Uterus (tissue), 4 donors: ENCODE results near the gene INO80C. TPM values are rescaled to one million over a fixed set of nuclear protein-coding genes. Genes with fewer than 3 reads are reported as not detected.

Source experiments
- DNase-seq, 2 donors: peaks; one replicate each; pipeline ENCODE4 v3.0.0-alpha.2; 2019 to 2020
- H3K27ac ChIP-seq, 2 donors: fragments of 200-600 bp; sonication (generic); 1 replicate in 1 of 2; 2 replicates in 1 of 2; pipeline ENCODE4 v1.5.1; 2016 to 2018
- H3K27me3 ChIP-seq, 2 donors: fragments of 200-600 bp; sonication (generic); one replicate each; pipeline ENCODE4 v1.5.1; 2018 to 2019; ENCODE audit warnings: control low read depth in 1 of 2
- H3K36me3 ChIP-seq, 2 donors: fragments of 200-600 bp; sonication (generic); one replicate each; pipeline ENCODE4 v1.5.1; 2019; ENCODE audit warnings: control low read depth in 1 of 2
- H3K4me1 ChIP-seq, 2 donors: fragments of 200-600 bp; sonication (generic); one replicate each; pipeline ENCODE4 v1.5.1; 2018 to 2019; ENCODE audit warnings: control low read depth in 1 of 2
- H3K4me3 ChIP-seq, 2 donors: fragments of 200-600 bp; sonication (generic); 1 replicate in 1 of 2; 2 replicates in 1 of 2; pipeline ENCODE4 v1.5.1; 2018 to 2019; ENCODE audit warnings: mild to moderate bottlenecking in 1 of 2
- H3K9me3 ChIP-seq, 2 donors: fragments of 200-600 bp; sonication (generic); one replicate each; pipeline ENCODE4 v1.5.1; 2019; ENCODE audit warnings: control low read depth in 1 of 2
- CTCF ChIP-seq, 4 experiments: fragments of 200-600 bp in 2 of 4; fragments of 450-650 bp in 2 of 4; sonication (generic) in 2 of 4; IDR thresholded peaks; one replicate each; pipeline ENCODE4 v1.5.1; 2016 to 2019; ENCODE audit warnings: antibody characterized with exemption in 4 of 4, mild to moderate bottlenecking in 2 of 4, moderate library complexity in 1 of 4
- POLR2A ChIP-seq, 2 donors: fragments of 450-650 bp; IDR thresholded peaks; one replicate each; pipeline ENCODE4 v1.6.1; 2016; ENCODE audit warnings: antibody characterized with exemption in 2 of 2, mild to moderate bottlenecking in 1 of 2, moderate library complexity in 1 of 2
- intact Hi-C: fragments of 100-400 bp; cut with DNase I; formaldehyde crosslinking; loops from one replicate; pipeline ENCODE4 v1.15.1; 2023; ENCODE audit warnings: low total_unique reads
- total RNA-seq, 4 donors: library from RNA; depleted of rRNA in 3 of 4; stranded (reverse); fragments of >200 nt in 3 of 4; gene quantifications; one replicate each; pipeline versions ENCODE4 v1.1.0 to v1.2.4, GENCODE V29; 2014 to 2023
- donor health status: DM: yes; HTN: yes; CAD: no.

Gene INO80C, protein sequence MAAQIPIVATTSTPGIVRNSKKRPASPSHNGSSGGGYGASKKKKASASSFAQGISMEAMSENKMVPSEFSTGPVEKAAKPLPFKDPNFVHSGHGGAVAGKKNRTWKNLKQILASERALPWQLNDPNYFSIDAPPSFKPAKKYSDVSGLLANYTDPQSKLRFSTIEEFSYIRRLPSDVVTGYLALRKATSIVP
- 10 to 100 TPM in 1 of 4 donors, 1 to 10 TPM in 1, under 1 TPM in 1, not detected in 1; 0.26 to 14.9 (median 7.0) TPM for total RNA-seq

DNA sequence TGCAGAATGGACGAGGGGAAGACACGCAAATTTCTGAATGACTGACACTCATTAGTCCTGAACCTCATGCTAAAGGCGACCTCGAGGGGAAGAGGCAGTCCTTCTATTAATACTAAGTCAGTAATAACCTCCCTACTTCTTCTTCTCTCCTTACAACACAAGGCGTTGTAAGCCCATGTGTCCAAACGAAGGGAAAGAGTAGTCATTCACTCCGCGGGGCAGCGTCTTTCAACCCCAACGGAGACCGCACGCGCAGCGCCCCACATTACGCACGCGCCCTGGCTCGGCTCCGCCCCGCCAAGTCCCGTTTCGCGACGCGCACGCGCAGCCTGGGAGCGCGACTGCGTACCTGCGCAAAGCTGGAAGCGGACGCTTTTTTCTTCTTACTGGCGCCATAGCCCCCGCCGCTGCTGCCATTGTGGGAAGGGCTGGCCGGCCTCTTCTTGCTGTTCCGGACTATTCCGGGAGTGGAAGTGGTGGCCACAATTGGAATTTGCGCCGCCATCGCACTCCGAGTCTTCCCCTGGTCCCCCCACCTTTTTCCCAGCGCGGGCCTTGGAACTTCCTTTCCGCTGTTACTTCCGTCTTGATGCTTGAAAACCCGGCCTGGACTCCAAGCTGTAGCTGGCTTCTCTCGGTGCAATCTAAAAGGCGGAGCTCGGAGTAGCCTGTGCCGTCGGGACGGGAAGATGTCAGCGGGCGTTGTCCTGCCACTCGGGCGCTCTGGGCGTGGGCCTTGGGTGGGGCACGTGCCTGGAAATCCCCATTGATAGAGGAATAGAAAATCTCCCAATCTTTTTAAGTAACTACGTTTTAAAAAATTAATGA, at the start of gene INO80C:
TSS of gene INO80C (minus strand) at position 591 of the 828 bp plus-strand sequence. CDS start at position 505, 86 bp downstream.
- peak; percentile 90 to 92 for DNase-seq
- Histone ChIP-seq H3K36me3 (no peaks in the 10 kb centered on the region), H3K27ac (peak within 1 kb of the TSS; percentile 94 to 95), H3K4me1 (peaks cover 0 to 5% of the 10 kb centered on the region in 2 donors), H3K9me3 (no peaks in the 10 kb centered on the region), H3K4me3 (peak within 1 kb of the TSS; percentile 70 to 73), H3K27me3 (no peaks in the 10 kb centered on the region)
- peak in 2 of 4 experiments; percentile 10 to 45 for TF ChIP-seq CTCF (IDR thresholded peaks at IDR 0.05)
- peak; percentile 12 to 92 for TF ChIP-seq POLR2A (IDR thresholded peaks at IDR 0.05)
- intact Hi-C loops, result no loop called here

DNA sequence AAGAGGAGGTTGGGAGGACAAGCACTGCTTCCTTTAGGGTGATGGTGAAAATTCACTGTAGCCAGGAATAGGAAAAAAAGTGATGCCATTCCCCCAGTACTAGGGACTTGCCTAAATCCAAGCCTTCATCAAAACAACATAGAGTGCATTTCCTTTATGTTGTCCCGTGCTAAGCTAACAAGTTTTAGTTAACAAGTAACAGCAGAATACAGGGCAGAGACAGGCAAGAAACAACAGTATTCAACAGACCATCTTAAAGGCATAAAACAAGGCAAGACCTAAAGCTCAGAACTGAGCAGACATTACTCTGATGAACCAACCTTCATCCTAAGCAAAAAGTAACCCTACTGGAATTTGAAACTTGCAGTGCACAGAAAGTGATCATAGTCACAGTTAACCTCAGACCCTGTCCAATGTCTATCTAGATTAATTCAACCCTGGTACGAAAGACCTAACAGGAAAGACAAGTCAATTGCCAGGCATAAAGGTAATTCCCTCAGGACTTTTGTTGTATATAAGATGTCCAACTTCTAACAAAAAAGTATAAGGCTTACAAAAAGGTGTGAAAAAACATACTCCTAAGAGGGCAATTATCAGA, 49.3 kb upstream of the INO80C start:
- intact Hi-C loops, result no loop called here
- Histone ChIP-seq H3K36me3 (no peaks in the 10 kb centered on the region), H3K27me3 (no peaks in the 10 kb centered on the region), H3K4me1 (no peaks in the 10 kb centered on the region), H3K9me3 (no peaks in the 10 kb centered on the region), H3K27ac (no peak overlapping the region), H3K4me3 (no peak overlapping the region)
- DNase-seq, result no peak
- TF ChIP-seq POLR2A (IDR thresholded peaks at IDR 0.05) (no peak), CTCF (IDR thresholded peaks at IDR 0.05) (no peak)

DNA sequence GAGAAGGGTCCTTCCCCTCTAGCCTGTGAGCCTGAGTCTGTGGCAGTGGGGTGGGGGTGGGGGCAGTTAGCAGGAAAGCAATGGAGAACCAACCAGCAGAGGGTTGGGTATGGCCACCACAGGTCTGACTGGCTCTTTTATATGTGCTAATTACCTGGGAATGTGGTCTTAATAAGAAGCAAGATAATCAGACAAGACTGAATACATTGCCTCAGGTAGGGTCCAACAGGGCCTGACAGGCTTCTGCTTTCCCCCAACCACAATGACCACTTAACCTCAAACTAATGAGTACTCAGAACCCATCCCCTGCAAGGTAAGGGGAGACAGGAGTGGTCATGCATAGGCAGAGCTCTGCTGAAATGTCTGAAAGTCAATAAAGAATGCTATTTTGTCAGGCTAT, 44.6 kb upstream of the INO80C start:
- no peaks in the 10 kb centered on the region for H3K4me1 ChIP-seq
- DNase-seq, result no peak
- intact Hi-C loops, result no loop called here
- H3K4me3 ChIP-seq, result no peak overlapping the region
- no peaks in the 10 kb centered on the region for H3K27me3 ChIP-seq
- H3K36me3 ChIP-seq, result no peaks in the 10 kb centered on the region
- TF ChIP-seq CTCF (IDR thresholded peaks at IDR 0.05) (no peak), POLR2A (IDR thresholded peaks at IDR 0.05) (no peak)
- no peak overlapping the region for H3K27ac ChIP-seq
- H3K9me3 ChIP-seq, result peaks cover 0 to 3% of the 10 kb centered on the region in 2 donors

DNA sequence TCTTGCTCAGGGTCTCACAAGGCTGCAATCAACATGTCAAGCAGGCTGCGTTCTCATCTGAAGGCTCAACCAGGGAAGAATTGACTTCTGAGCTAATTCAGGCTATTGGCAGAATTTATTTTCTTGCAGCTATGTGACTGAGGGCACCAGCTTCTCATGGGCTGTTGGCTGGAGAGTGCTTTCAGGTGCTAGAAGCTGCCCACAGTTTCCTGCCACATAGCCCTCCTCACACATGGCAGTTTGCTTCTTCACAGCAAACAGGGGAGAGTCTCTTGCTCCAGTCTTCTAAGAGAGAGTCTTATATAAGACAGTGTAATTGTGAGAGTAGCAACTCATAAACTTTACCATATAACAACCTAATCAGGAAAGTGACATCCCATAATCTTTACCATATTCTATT, 37.5 kb upstream of the INO80C start:
- no peaks in the 10 kb centered on the region for H3K4me1 ChIP-seq
- no peaks in the 10 kb centered on the region for H3K36me3 ChIP-seq
- no peak overlapping the region for H3K27ac ChIP-seq
- intact Hi-C loops, result no loop called here
- DNase-seq, result no peak
- TF ChIP-seq CTCF (IDR thresholded peaks at IDR 0.05) (no peak), POLR2A (IDR thresholded peaks at IDR 0.05) (no peak)
- no peaks in the 10 kb centered on the region for H3K27me3 ChIP-seq
- H3K4me3 ChIP-seq, result no peak overlapping the region
- peaks cover 0 to 3% of the 10 kb centered on the region in 2 donors for H3K9me3 ChIP-seq
